A172 (cell line): ENCODE results near the gene LYAR. TPM values are rescaled to one million over a fixed set of nuclear protein-coding genes. Genes with fewer than 3 reads are reported as not detected.

Experiments
- total RNA-seq: library from RNA; depleted of rRNA; stranded (reverse); fragments of >200 nt; shearing (Covaris generic); gene quantifications from 2 replicates; pipeline ENCODE4 v1.2.3, GENCODE V29; 2014; rRNA removed

Gene LYAR
- total RNA-seq, 1 experiment from 2014 or later: 54.5 TPM

Other genes starting within 250 kb of the LYAR start
- not detected in 2 replicates for gene OTOP1, start 63.2 kb downstream of the LYAR start, total RNA-seq
- 26.5 and 29.5 TPM in 2 replicates for gene TMEM128, start 41.9 kb downstream of the LYAR start, total RNA-seq
- gene ZBTB49, start 97 bp upstream of the LYAR start, total RNA-seq: 0.91 and 6.3 TPM in 2 replicates
- 7.0 and 9.2 TPM in 2 replicates for gene NSG1, start 96.9 kb upstream of the LYAR start, total RNA-seq